ENCODE results near the gene RNF130.
"Not testable (repeated sequence)": the region's sequence is repeated elsewhere in the genome, so short reads cannot be mapped to it uniquely, and the experiment has no call there.

Gene RNF130

DNA sequence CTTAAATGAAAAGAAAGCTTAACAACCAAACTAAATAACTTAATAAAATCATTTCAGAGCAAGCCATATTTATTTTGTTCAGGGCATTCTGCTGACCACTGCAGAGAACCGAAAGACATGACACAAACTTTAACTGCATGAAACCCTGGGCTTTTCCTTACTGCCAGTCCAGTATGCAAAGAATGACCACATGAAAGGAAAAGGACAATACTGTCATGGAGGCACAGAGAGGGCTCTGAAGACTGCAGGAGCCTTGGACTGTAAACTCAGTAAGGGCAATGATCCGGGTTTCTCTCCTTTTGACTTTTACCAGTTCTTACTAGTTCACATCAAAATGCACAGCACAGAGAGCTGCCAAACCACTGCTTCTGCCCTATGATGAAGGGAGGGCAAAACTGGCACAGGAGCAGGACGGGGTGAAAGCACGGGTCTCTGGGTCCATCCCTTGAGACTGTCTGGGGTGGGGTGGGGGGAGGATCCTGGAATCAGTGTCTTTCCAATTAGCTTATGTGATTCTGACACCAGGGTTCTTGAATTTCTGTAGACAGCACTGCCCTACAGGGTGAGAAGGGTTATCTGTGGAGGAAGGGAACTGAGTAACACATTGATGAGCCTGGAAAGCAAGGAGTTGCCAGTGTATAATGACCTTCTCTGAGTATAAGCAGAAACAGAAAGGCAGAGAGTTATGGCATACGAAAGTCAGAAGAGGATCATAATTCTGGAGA is 44.7 kb downstream of the RNF130 start:
- DNase-seq (ENCODE audit: insufficient read length) (no peak), FAIRE-seq (no peak)
- no peak for TF ChIP-seq TAF1 (IDR thresholded peaks at IDR 0.05; ENCODE audit: borderline replicate concordance, low read depth, low read length)
- no peak for TF ChIP-seq POLR2AphosphoS5 (IDR thresholded peaks at IDR 0.05; ENCODE audit: low read depth, low read length)
- no peak for TF ChIP-seq POLR2A (IDR thresholded peaks at IDR 0.05; ENCODE audit: low read depth, low read length)

DNA sequence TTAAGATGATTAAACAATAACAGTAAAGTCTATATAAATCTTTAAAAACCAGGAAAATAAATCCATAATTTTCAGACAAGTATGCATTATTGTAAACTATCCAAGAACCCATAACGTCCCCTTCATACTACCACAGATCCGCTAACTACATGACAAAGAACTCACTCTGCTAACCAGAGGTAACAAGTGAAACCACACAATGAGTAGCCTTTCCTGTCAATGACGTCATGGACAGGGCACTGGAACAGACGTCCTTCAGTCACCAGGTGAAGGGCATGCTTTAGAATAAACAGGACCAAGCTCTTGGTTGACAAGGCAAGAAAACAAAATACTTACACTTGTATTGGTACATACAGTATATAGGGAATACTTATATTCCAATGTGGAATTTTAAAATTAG is 45.2 kb downstream of the RNF130 start:
- no peak for TF ChIP-seq TAF1 (IDR thresholded peaks at IDR 0.05; ENCODE audit: borderline replicate concordance, low read depth, low read length)
- no peak for TF ChIP-seq POLR2AphosphoS5 (IDR thresholded peaks at IDR 0.05; ENCODE audit: low read depth, low read length)
- TF ChIP-seq POLR2A (IDR thresholded peaks at IDR 0.05; ENCODE audit: low read depth, low read length) = no peak
- FAIRE-seq (no peak), DNase-seq (ENCODE audit: insufficient read length) (no peak)

DNA sequence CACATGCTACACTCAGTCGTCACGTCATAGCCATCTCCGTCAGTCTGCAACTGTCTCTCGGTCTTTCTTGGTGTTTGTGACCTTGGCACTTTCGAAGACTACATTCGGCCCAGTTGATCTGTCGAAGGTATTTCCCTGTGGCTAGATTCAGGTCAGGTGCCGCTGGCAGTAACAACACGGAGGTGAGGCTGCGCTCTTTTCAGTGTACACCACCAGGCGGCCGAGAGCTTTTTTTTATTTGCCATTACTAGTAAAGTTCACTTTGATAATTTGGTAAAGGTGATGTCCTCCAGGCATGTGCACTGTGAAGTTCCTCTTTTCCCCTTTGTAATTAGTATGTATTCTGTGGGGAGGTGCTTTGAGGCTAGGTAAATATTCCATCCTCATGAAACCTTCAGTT is 49.7 kb downstream of the RNF130 start:
- FAIRE-seq (no peak), DNase-seq (ENCODE audit: insufficient read length) (no peak)
- TF ChIP-seq TAF1 (IDR thresholded peaks at IDR 0.05; ENCODE audit: borderline replicate concordance, low read depth, low read length) = no peak

DNA sequence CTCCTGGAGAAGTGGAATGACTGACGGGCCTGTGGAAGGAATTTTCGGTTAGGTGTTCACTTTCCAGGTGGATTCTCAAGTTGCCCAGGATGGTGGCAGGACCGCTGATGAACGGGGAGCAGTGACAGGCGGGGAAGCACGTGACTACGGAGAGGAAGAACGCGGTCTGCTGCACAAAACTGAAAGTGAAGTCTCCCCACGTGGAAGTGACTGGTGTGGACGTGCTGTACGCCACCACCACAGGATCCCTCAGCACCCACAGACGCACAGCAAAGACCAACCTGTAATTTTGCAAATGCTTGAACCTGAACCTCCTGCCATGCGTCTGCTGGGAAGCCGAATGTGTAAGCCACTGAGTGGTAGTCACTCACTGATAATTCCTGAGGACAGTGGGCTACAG is 51.4 kb downstream of the RNF130 start:
- DNase-seq (ENCODE audit: insufficient read length) = no peak
- TF ChIP-seq TAF1 (IDR thresholded peaks at IDR 0.05; ENCODE audit: borderline replicate concordance, low read depth, low read length) (no peak), POLR2A (IDR thresholded peaks at IDR 0.05; ENCODE audit: low read depth, low read length) (no peak), POLR2AphosphoS5 (IDR thresholded peaks at IDR 0.05; ENCODE audit: low read depth, low read length) (no peak)
- FAIRE-seq = no peak

DNA sequence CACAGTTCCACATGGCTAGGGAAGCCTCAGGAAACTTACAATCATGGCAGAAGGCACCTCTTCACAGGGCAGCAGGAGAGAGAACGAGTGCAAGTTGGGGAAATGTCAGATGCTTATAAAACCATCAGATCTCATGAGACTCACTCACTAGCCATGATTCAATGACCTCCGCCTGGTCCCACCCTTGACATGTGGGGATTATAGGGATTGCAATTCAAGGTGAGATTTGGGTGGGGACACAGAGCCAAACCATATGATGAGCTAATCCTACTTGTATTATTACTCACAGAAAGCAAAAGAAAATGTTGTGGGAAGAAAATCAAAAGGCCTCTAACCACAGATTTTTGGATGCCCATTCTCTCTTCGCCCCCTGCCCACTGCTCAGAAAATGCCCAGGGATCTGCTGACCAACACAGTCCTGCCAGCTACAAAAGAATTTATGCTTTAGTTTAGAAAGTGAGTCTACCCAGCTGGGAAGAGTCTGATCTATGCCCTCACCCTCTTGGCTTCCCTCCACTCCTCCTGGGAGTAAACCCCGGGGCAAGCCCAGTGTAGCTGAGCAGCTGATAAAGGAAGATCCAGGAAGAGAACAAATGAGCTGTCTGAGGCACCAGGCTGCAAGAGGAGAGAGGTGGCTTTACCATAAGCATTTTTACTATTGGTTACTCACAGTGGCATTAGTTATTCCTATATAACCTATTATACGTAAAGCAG is 53.1 kb downstream of the RNF130 start:
- FAIRE-seq = no peak
- TF ChIP-seq POLR2A (IDR thresholded peaks at IDR 0.05; ENCODE audit: low read depth, low read length) (no peak), POLR2AphosphoS5 (IDR thresholded peaks at IDR 0.05; ENCODE audit: low read depth, low read length) (no peak), TAF1 (IDR thresholded peaks at IDR 0.05; ENCODE audit: borderline replicate concordance, low read depth, low read length) (no peak)
- DNase-seq (ENCODE audit: insufficient read length) = no peak

DNA sequence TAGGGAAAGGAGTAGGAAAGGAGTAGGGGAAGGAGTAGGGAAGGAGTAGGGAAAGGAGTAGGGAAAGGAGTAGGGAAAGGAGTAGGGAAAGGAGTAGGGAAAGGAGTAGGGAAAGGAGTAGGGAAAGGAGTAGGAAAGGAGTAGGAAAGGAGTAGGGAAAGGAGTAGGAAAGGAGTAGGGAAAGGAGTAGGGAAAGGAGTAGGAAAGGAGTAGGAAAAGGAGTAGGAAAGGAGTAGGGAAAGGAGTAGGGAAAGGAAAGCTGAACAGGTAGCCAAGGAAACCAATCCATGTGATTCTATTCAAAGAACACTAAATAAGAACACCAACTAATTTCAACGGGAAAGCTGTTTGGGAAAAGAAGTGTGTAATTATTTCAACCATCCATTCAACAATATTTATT is 56.0 kb downstream of the RNF130 start:
- not testable (repeated sequence) for FAIRE-seq; DNase-seq (ENCODE audit: insufficient read length)

DNA sequence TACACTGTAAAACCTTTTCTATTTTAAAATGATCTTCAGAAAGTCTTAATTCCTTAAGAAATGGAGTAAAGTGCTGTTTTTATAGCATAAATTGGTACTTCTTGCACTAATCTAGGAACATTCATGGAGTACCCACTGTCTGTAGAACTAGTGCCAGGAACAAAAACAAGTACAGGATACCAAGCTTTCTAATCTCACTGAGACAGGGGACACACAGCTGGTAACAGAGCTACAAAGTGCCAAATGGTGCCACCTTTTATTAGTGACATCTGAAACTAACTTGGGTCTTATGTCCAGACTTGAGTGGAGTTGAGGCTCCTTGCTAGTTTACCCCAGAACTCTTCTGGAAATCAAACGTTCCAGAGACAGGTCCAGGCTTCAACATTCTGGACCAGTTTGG is 57.9 kb downstream of the RNF130 start:
- TF ChIP-seq POLR2A (IDR thresholded peaks at IDR 0.05; ENCODE audit: low read depth, low read length) = no peak
- TF ChIP-seq POLR2AphosphoS5 (IDR thresholded peaks at IDR 0.05; ENCODE audit: low read depth, low read length) = no peak
- no peak for TF ChIP-seq TAF1 (IDR thresholded peaks at IDR 0.05; ENCODE audit: borderline replicate concordance, low read depth, low read length)
- no peak for DNase-seq (ENCODE audit: insufficient read length)
- FAIRE-seq = no peak

DNA sequence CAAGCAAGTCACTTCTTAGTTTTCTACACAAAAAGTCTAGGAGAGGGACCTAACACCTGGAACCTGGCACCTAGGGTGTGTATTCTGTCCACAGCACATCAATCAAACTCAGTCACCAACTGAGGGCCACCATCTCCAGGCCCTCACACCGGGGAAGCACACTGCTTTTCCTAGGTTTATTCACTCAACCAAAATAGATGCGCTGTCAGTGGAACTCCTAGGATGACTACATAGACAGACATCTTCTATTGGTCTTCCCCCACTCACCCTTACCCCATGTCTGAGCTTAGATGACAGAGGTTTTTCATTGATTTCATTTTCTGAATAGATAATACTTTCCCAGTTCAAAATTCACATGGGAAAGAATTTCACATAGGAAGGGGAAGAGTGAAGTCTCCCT is 59.2 kb downstream of the RNF130 start:
- DNase-seq (ENCODE audit: insufficient read length) (no peak), FAIRE-seq (no peak)
- TF ChIP-seq TAF1 (IDR thresholded peaks at IDR 0.05; ENCODE audit: borderline replicate concordance, low read depth, low read length) (no peak), POLR2A (IDR thresholded peaks at IDR 0.05; ENCODE audit: low read depth, low read length) (no peak), POLR2AphosphoS5 (IDR thresholded peaks at IDR 0.05; ENCODE audit: low read depth, low read length) (no peak)

DNA sequence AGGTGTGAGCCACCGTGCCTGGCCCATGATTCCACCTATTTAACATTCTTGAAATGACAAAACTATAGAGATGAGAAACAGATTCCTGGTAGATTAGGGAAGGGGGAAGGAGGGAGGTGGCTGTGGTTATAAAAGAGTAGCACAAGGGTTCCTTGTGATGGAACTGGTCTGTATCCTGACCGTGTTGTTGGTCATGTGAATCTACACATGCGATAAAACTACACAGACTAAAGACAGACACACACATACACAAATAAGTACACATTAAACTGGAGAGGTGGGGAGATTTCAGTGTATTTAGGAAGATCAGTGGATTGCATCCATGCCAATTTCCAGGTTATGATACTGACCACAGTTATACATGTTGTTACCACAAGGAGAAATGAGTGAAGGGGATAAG is 60.9 kb downstream of the RNF130 start:
- DNase-seq (ENCODE audit: insufficient read length) (no peak), FAIRE-seq (no peak)
- TF ChIP-seq POLR2AphosphoS5 (IDR thresholded peaks at IDR 0.05; ENCODE audit: low read depth, low read length) (no peak), POLR2A (IDR thresholded peaks at IDR 0.05; ENCODE audit: low read depth, low read length) (no peak), TAF1 (IDR thresholded peaks at IDR 0.05; ENCODE audit: borderline replicate concordance, low read depth, low read length) (no peak)

DNA sequence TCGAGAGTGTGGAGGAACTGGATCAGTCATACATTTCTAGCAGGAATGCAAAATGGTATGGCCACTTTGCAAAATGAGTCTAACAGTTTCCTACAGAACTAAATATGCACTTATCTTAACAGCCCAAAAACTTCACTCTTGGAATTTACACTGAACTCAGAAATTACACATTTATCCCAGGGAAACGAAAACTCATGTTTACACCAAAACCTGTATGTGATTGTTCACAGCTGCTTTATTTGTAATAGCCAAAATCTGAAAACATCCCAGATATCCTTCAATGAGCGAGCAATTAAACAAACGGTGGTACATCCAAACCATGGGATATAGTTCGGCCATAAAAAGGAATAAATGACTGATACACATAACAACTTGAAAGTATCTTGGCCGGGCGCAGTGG is 62.0 kb downstream of the RNF130 start:
- DNase-seq (ENCODE audit: insufficient read length) = no peak
- TF ChIP-seq POLR2AphosphoS5 (IDR thresholded peaks at IDR 0.05; ENCODE audit: low read depth, low read length) (no peak), POLR2A (IDR thresholded peaks at IDR 0.05; ENCODE audit: low read depth, low read length) (no peak), TAF1 (IDR thresholded peaks at IDR 0.05; ENCODE audit: borderline replicate concordance, low read depth, low read length) (no peak)
- no peak for FAIRE-seq

DNA sequence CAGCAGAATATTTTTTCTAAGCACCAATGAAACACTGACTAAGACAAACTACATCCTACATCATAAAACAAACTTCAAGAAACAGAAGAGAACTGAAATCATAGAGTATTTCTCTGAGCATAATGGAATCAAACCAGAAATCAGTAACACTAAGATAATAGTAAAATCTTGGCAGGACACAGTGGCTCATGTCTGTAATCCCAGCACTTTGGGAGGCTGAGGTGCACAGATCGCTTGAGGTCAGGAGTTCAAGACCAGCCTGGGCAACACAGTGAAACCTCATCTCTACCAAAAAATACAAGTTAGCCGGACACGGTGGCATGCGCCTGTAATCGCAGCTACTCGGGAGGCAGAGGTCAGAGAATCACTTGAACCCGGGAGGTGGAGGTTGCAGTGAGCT is 63.1 kb downstream of the RNF130 start:
- DNase-seq (ENCODE audit: insufficient read length) = no peak
- FAIRE-seq = no peak
- no peak for TF ChIP-seq TAF1 (IDR thresholded peaks at IDR 0.05; ENCODE audit: borderline replicate concordance, low read depth, low read length)
- TF ChIP-seq POLR2AphosphoS5 (IDR thresholded peaks at IDR 0.05; ENCODE audit: low read depth, low read length) = no peak
- TF ChIP-seq POLR2A (IDR thresholded peaks at IDR 0.05; ENCODE audit: low read depth, low read length) = no peak

DNA sequence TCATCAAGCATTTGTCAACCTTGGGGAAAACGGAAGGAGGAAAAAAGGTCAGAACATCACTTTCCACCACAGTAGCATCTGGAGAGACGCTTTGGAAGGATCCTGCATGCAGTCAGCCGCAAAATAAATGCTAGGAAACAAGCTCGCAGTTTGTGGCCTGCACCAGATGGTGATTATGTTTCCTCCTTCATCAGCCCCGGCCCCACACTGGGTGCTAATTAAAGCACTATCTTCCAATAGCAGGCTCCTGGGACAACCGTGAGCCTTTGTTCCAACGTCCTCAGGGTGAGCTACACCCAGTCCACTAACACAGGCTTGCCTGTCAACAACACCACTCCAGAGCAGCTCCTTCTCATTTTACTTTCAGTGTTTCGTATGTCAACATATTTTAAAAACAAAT is 64.0 kb downstream of the RNF130 start:
- no peak for TF ChIP-seq POLR2AphosphoS5 (IDR thresholded peaks at IDR 0.05; ENCODE audit: low read depth, low read length)
- TF ChIP-seq TAF1 (IDR thresholded peaks at IDR 0.05; ENCODE audit: borderline replicate concordance, low read depth, low read length) = no peak

More for the DNA sequence above, 64.0 kb downstream of the RNF130 start:
- DNase-seq (ENCODE audit: insufficient read length) (no peak), FAIRE-seq (no peak)
